A172 (cell line): ENCODE measurements around the gene PRICKLE2. TPM values are rescaled to one million over a fixed set of nuclear protein-coding genes. Genes with fewer than 3 reads are reported as not detected.

Experiments used
- DNase-seq: peaks from one replicate; pipeline ENCODE4 v3.0.0-alpha.2; 2015; ENCODE audit warnings: low spot score
- total RNA-seq: library from RNA; depleted of rRNA; stranded (reverse); fragments of >200 nt; shearing (Covaris generic); gene quantifications from 2 replicates; pipeline ENCODE4 v1.2.3, GENCODE V29; 2014

PRICKLE2 gene
- total RNA-seq, 1 experiment from 2014 or later, result 6.9 TPM

GRCh38 chr3:64157150-64158035, 67.9 kb downstream of the PRICKLE2 start:
- no peak for DNase-seq

GRCh38 chr3:64155328-64155727, 69.9 kb downstream of the PRICKLE2 start:
- no peak for DNase-seq

- DNase-seq, result no peak
Measured at GRCh38 chr3:64152676-64153466, 72.4 kb downstream of the PRICKLE2 start.

- DNase-seq, result no peak
Measured at GRCh38 chr3:64152086-64152485, 73.2 kb downstream of the PRICKLE2 start.

- no peak for DNase-seq
Measured at GRCh38 chr3:64151342-64151871, 73.9 kb downstream of the PRICKLE2 start.

GRCh38 chr3:64150623-64151207, 74.6 kb downstream of the PRICKLE2 start:
- DNase-seq, result no peak

GRCh38 chr3:64149886-64150285, 75.4 kb downstream of the PRICKLE2 start:
- no peak for DNase-seq

- DNase-seq, result no peak
Measured at GRCh38 chr3:64148955-64149653, 76.2 kb downstream of the PRICKLE2 start.

GRCh38 chr3:64147211-64147610, 78.1 kb downstream of the PRICKLE2 start:
- no peak for DNase-seq

- no peak for DNase-seq
Measured at GRCh38 chr3:64145438-64145837, 79.8 kb downstream of the PRICKLE2 start.

GRCh38 chr3:64144241-64144900, 80.9 kb downstream of the PRICKLE2 start:
- no peak for DNase-seq

GRCh38 chr3:64143409-64144130, 81.7 kb downstream of the PRICKLE2 start:
- peak; percentile 83 for DNase-seq

- no peak for DNase-seq
Measured at GRCh38 chr3:64141476-64141875, 83.8 kb downstream of the PRICKLE2 start.

GRCh38 chr3:64140651-64141050, 84.6 kb downstream of the PRICKLE2 start:
- no peak for DNase-seq

GRCh38 chr3:64138656-64139375, 86.5 kb downstream of the PRICKLE2 start:
- DNase-seq, result no peak

- DNase-seq, result peak; percentile 39
Measured at GRCh38 chr3:64138046-64138445, 87.2 kb downstream of the PRICKLE2 start.

- no peak for DNase-seq
Measured at GRCh38 chr3:64134882-64135281, 90.4 kb downstream of the PRICKLE2 start.

- no peak for DNase-seq
Measured at GRCh38 chr3:64133987-64134386, 91.3 kb downstream of the PRICKLE2 start.

- no peak for DNase-seq
Measured at GRCh38 chr3:64133272-64133671, 92.0 kb downstream of the PRICKLE2 start.
